ENCODE measurements around the gene SLC43A2. TPM values are rescaled to one million over a fixed set of nuclear protein-coding genes. Genes with fewer than 3 reads are reported as not detected.

SLC43A2 gene
- total and polyA plus RNA-seq, 7 experiments from 2014 or later: 0.44 to 112 (median 6.7) TPM

GRCh38 chr17:1598399-1599095 lies 30.1 kb downstream of the SLC43A2 start:
- Histone ChIP-seq H3K36me3 (ENCODE audit: control insufficient read depth in 2 of 3, insufficient read depth in 3 of 3, low read length in 3 of 3) (no peaks in the 10 kb centered on the region), H3K27me3 (ENCODE audit: control insufficient read depth in 2 of 2, insufficient read depth in 2 of 2, low read length in 2 of 2) (no peaks in the 10 kb centered on the region), H3K4me3 (ENCODE audit: low read length) (no peak overlapping the region), H3K27ac (ENCODE audit: low read depth, low read length) (no peak overlapping the region), H3K9me3 (ENCODE audit: control insufficient read depth in 2 of 3, low read length in 3 of 3) (peaks cover 0 to 10% (median 0%) of the 10 kb centered on the region in 3 experiments), H3K4me1 (ENCODE audit: control insufficient read depth in 2 of 2, insufficient read depth in 2 of 2, low read length in 2 of 2) (no peaks in the 10 kb centered on the region)
- H3K27me3 Mint-ChIP-seq: no peaks in the 10 kb centered on the region
- intact Hi-C loops (cut with micrococcal nuclease): no loop called here
- peaks cover 0 to 9% (median 0%) of the 10 kb centered on the region in 11 donors for H3K9me3 Mint-ChIP-seq
- no peak overlapping the region for H3K4me3 Mint-ChIP-seq
- ChIA-PET POLR2A (no interaction called here), CTCF (no interaction called here)
- H3K4me1 Mint-ChIP-seq: peaks cover 0 to 2% (median 0%) of the 10 kb centered on the region in 7 donors
- peaks cover 0 to 5% (median 0%) of the 10 kb centered on the region in 5 donors for H3K36me3 Mint-ChIP-seq
- ATAC-seq (no peak), DNase-seq (no peak)
- no peak overlapping the region for H3K27ac Mint-ChIP-seq

GRCh38 chr17:1597861-1598342 lies 30.7 kb downstream of the SLC43A2 start:
- H3K4me3 ChIP-seq (ENCODE audit: low read length): no peak overlapping the region
- ChIA-PET CTCF (no interaction called here), POLR2A (no interaction called here)
- Mint-ChIP-seq H3K27me3 (no peaks in the 10 kb centered on the region), H3K27ac (peak overlapping the region in 1 of 9 donors; percentile 26), H3K9me3 (peaks cover 0 to 9% (median 0%) of the 10 kb centered on the region in 11 donors), H3K36me3 (peaks cover 0 to 5% (median 0%) of the 10 kb centered on the region in 5 donors), H3K4me1 (peaks cover 0 to 2% (median 0%) of the 10 kb centered on the region in 7 donors), H3K4me3 (no peak overlapping the region)
- no peak for DNase-seq
- no peaks in the 10 kb centered on the region for H3K4me1 ChIP-seq (ENCODE audit: control insufficient read depth in 2 of 2, insufficient read depth in 2 of 2, low read length in 2 of 2)
- H3K36me3 ChIP-seq (ENCODE audit: control insufficient read depth in 2 of 3, insufficient read depth in 3 of 3, low read length in 3 of 3): no peaks in the 10 kb centered on the region
- ATAC-seq: no peak
- no peaks in the 10 kb centered on the region for H3K27me3 ChIP-seq (ENCODE audit: control insufficient read depth in 2 of 2, insufficient read depth in 2 of 2, low read length in 2 of 2)
- H3K27ac ChIP-seq (ENCODE audit: low read depth, low read length): no peak overlapping the region
- H3K9me3 ChIP-seq (ENCODE audit: control insufficient read depth in 2 of 3, low read length in 3 of 3): peaks cover 0 to 10% (median 0%) of the 10 kb centered on the region in 3 experiments
- intact Hi-C loops (cut with micrococcal nuclease): no loop called here

GRCh38 chr17:1593630-1593931 lies 35.1 kb downstream of the SLC43A2 start:
- H3K36me3 ChIP-seq (ENCODE audit: control insufficient read depth in 2 of 3, insufficient read depth in 3 of 3, low read length in 3 of 3): no peaks in the 10 kb centered on the region
- H3K27ac Mint-ChIP-seq: peak overlapping the region in 2 of 9 donors; percentile 58 to 59
- no peaks in the 10 kb centered on the region for H3K9me3 ChIP-seq (ENCODE audit: control insufficient read depth in 2 of 3, low read length in 3 of 3)
- H3K27ac ChIP-seq (ENCODE audit: low read depth, low read length): no peak overlapping the region
- CTCF ChIA-PET: no interaction called here
- H3K4me1 ChIP-seq (ENCODE audit: control insufficient read depth in 2 of 2, insufficient read depth in 2 of 2, low read length in 2 of 2): no peaks in the 10 kb centered on the region
- ATAC-seq (no peak), DNase-seq (no peak)
- intact Hi-C loops (cut with micrococcal nuclease): no loop called here
- H3K27me3 Mint-ChIP-seq: peaks cover 0 to 2% (median 0%) of the 10 kb centered on the region in 5 donors
- peaks cover 0 to 4% (median 0%) of the 10 kb centered on the region in 7 donors for H3K4me1 Mint-ChIP-seq
- no peaks in the 10 kb centered on the region for H3K27me3 ChIP-seq (ENCODE audit: control insufficient read depth in 2 of 2, insufficient read depth in 2 of 2, low read length in 2 of 2)
- no peak overlapping the region for H3K4me3 Mint-ChIP-seq
- no peak overlapping the region for H3K4me3 ChIP-seq (ENCODE audit: low read length)
- POLR2A ChIA-PET: no interaction called here
- H3K9me3 Mint-ChIP-seq: no peaks in the 10 kb centered on the region
- H3K36me3 Mint-ChIP-seq: no peaks in the 10 kb centered on the region

GRCh38 chr17:1592751-1593629 lies 35.6 kb downstream of the SLC43A2 start:
- peak overlapping the region in 3 of 9 donors; percentile 34 to 55 (median 39) for H3K27ac Mint-ChIP-seq
- Histone ChIP-seq H3K9me3 (ENCODE audit: control insufficient read depth in 2 of 3, low read length in 3 of 3) (no peaks in the 10 kb centered on the region), H3K27me3 (ENCODE audit: control insufficient read depth in 2 of 2, insufficient read depth in 2 of 2, low read length in 2 of 2) (no peaks in the 10 kb centered on the region), H3K4me1 (ENCODE audit: control insufficient read depth in 2 of 2, insufficient read depth in 2 of 2, low read length in 2 of 2) (no peaks in the 10 kb centered on the region), H3K36me3 (ENCODE audit: control insufficient read depth in 2 of 3, insufficient read depth in 3 of 3, low read length in 3 of 3) (no peaks in the 10 kb centered on the region), H3K4me3 (ENCODE audit: low read length) (no peak overlapping the region), H3K27ac (ENCODE audit: low read depth, low read length) (no peak overlapping the region)
- H3K36me3 Mint-ChIP-seq: no peaks in the 10 kb centered on the region
- intact Hi-C loops (cut with micrococcal nuclease): no loop called here
- peaks cover 0 to 2% (median 0%) of the 10 kb centered on the region in 5 donors for H3K27me3 Mint-ChIP-seq
- ATAC-seq (peak; percentile 33), DNase-seq (no peak)
- CTCF ChIA-PET: no interaction called here
- POLR2A ChIA-PET: no interaction called here
- H3K4me1 Mint-ChIP-seq: peaks cover 0 to 4% (median 0%) of the 10 kb centered on the region in 7 donors
- H3K9me3 Mint-ChIP-seq: no peaks in the 10 kb centered on the region
- H3K4me3 Mint-ChIP-seq: no peak overlapping the region

GRCh38 chr17:1591474-1592090 lies 37.1 kb downstream of the SLC43A2 start:
- no peak for DNase-seq
- Mint-ChIP-seq H3K4me3 (no peak overlapping the region), H3K27ac (no peak overlapping the region), H3K4me1 (peaks cover 0 to 4% (median 0%) of the 10 kb centered on the region in 7 donors), H3K9me3 (no peaks in the 10 kb centered on the region), H3K36me3 (no peaks in the 10 kb centered on the region), H3K27me3 (peaks cover 0 to 2% (median 0%) of the 10 kb centered on the region in 5 donors)
- CTCF ChIA-PET: no interaction called here
- Histone ChIP-seq H3K4me3 (ENCODE audit: low read length) (no peak overlapping the region), H3K27me3 (ENCODE audit: control insufficient read depth in 2 of 2, insufficient read depth in 2 of 2, low read length in 2 of 2) (no peaks in the 10 kb centered on the region), H3K27ac (ENCODE audit: low read depth, low read length) (no peak overlapping the region), H3K36me3 (ENCODE audit: control insufficient read depth in 2 of 3, insufficient read depth in 3 of 3, low read length in 3 of 3) (no peaks in the 10 kb centered on the region), H3K4me1 (ENCODE audit: control insufficient read depth in 2 of 2, insufficient read depth in 2 of 2, low read length in 2 of 2) (no peaks in the 10 kb centered on the region), H3K9me3 (ENCODE audit: control insufficient read depth in 2 of 3, low read length in 3 of 3) (no peaks in the 10 kb centered on the region)
- no peak for ATAC-seq
- POLR2A ChIA-PET: no interaction called here
- intact Hi-C loops (cut with micrococcal nuclease): no loop called here

- Histone ChIP-seq H3K27ac (ENCODE audit: low read depth, low read length) (no peak overlapping the region), H3K36me3 (ENCODE audit: control insufficient read depth in 2 of 3, insufficient read depth in 3 of 3, low read length in 3 of 3) (no peaks in the 10 kb centered on the region), H3K4me1 (ENCODE audit: control insufficient read depth in 2 of 2, insufficient read depth in 2 of 2, low read length in 2 of 2) (no peaks in the 10 kb centered on the region), H3K9me3 (ENCODE audit: control insufficient read depth in 2 of 3, low read length in 3 of 3) (no peaks in the 10 kb centered on the region), H3K27me3 (ENCODE audit: control insufficient read depth in 2 of 2, insufficient read depth in 2 of 2, low read length in 2 of 2) (no peaks in the 10 kb centered on the region), H3K4me3 (ENCODE audit: low read length) (no peak overlapping the region)
- CTCF ChIA-PET: no interaction called here
- H3K27ac Mint-ChIP-seq: no peak overlapping the region
- no peak for ATAC-seq
- intact Hi-C loops (cut with micrococcal nuclease): no loop called here
- no peak overlapping the region for H3K4me3 Mint-ChIP-seq
- H3K27me3 Mint-ChIP-seq: peaks cover 0 to 2% (median 0%) of the 10 kb centered on the region in 5 donors
- H3K4me1 Mint-ChIP-seq: peaks cover 0 to 4% (median 0%) of the 10 kb centered on the region in 7 donors
- POLR2A ChIA-PET: no interaction called here
- no peak for DNase-seq
- H3K36me3 Mint-ChIP-seq: no peaks in the 10 kb centered on the region
- no peaks in the 10 kb centered on the region for H3K9me3 Mint-ChIP-seq
Observed at GRCh38 chr17:1590747-1591473, 37.7 kb downstream of the SLC43A2 start.
